SK-N-DZ (cell line): ENCODE measurements around the gene WFDC5.

Source experiments
- DNase-seq: peaks from one replicate; pipeline ENCODE4 v3.0.0-alpha.2; 2015; ENCODE audit warnings: low spot score

WFDC5 gene

GRCh38 chr20:45115829-45116228, 855 bp upstream of the WFDC5 start:
- no peak for DNase-seq

- DNase-seq: no peak
Observed at GRCh38 chr20:45115386-45115774, 406 bp upstream of the WFDC5 start.

GRCh38 chr20:45113865-45114264, 1.1 kb downstream of the WFDC5 start:
- DNase-seq: no peak

GRCh38 chr20:45112754-45113153, 2.2 kb downstream of the WFDC5 start:
- DNase-seq: no peak

- DNase-seq: peak; percentile 35
Observed at GRCh38 chr20:45111799-45112471, 3.0 kb downstream of the WFDC5 start.

GRCh38 chr20:45111285-45111684, 3.7 kb downstream of the WFDC5 start:
- no peak for DNase-seq

- DNase-seq: no peak
Observed at GRCh38 chr20:45110301-45110700, 4.7 kb downstream of the WFDC5 start.

- no peak for DNase-seq
Observed at GRCh38 chr20:45109634-45110033, 5.3 kb downstream of the WFDC5 start.

GRCh38 chr20:45105317-45105716, 9.7 kb downstream of the WFDC5 start:
- DNase-seq: no peak

GRCh38 chr20:45104786-45105185, 10.2 kb downstream of the WFDC5 start:
- no peak for DNase-seq

- DNase-seq: no peak
Observed at GRCh38 chr20:45103072-45103471, 11.9 kb downstream of the WFDC5 start.

- DNase-seq: no peak
Observed at GRCh38 chr20:45101333-45101850, 13.6 kb downstream of the WFDC5 start.

GRCh38 chr20:45100563-45101245, 14.3 kb downstream of the WFDC5 start, which contains the start of gene KCNS1:
KCNS1 (minus strand) TSS chr20:45101127; CDS start chr20:45099236, 1,891 bp downstream.
- peak; percentile 43 for DNase-seq

- DNase-seq: peak; percentile 58
Observed at GRCh38 chr20:45098103-45098773, 16.7 kb downstream of the WFDC5 start.

GRCh38 chr20:45097485-45098102, 17.4 kb downstream of the WFDC5 start:
- DNase-seq: no peak

GRCh38 chr20:45096781-45097180, 18.2 kb downstream of the WFDC5 start:
- DNase-seq: no peak

GRCh38 chr20:45095805-45096238, 19.2 kb downstream of the WFDC5 start:
- DNase-seq: peak; percentile 59

- DNase-seq: no peak
Observed at GRCh38 chr20:45094864-45095574, 20.0 kb downstream of the WFDC5 start.

- DNase-seq: no peak
Observed at GRCh38 chr20:45094201-45094600, 20.8 kb downstream of the WFDC5 start.

GRCh38 chr20:45092898-45093297, 22.1 kb downstream of the WFDC5 start:
- DNase-seq: no peak

- DNase-seq: no peak
Observed at GRCh38 chr20:45091366-45091765, 23.6 kb downstream of the WFDC5 start.
